Suprapubic skin (tissue), 4 donors: Measurements from ENCODE around the gene RSRC1. TPM values are rescaled to one million over a fixed set of nuclear protein-coding genes. Genes with fewer than 3 reads are reported as not detected.

ENCODE experiments used
- DNase-seq, 2 donors: peaks; one replicate each; pipeline ENCODE4 v3.0.0-alpha.2; 2019; ENCODE audit warnings: low spot score in 2 of 2
- H3K27ac ChIP-seq: fragments of 200-600 bp; sonication (generic); one replicate; pipeline ENCODE4 v1.5.1; 2019
- H3K27me3 ChIP-seq: fragments of 200-600 bp; sonication (generic); one replicate; pipeline ENCODE4 v1.5.1; 2019
- H3K36me3 ChIP-seq: fragments of 200-600 bp; sonication (generic); one replicate; pipeline ENCODE4 v1.5.1; 2019
- H3K4me1 ChIP-seq: fragments of 200-600 bp; sonication (generic); one replicate; pipeline ENCODE4 v1.5.1; 2019
- H3K4me3 ChIP-seq: fragments of 200-600 bp; sonication (generic); one replicate; pipeline ENCODE4 v1.5.1; 2019; ENCODE audit warnings: mild to moderate bottlenecking
- H3K9me3 ChIP-seq: fragments of 200-600 bp; sonication (generic); one replicate; pipeline ENCODE4 v1.5.1; 2019
- EP300 ChIP-seq: sonication (generic); formaldehyde crosslinking; IDR thresholded peaks from one replicate; pipeline ENCODE4 v1.6.1; 2017; ENCODE audit warnings: antibody characterized with exemption
- POLR2A ChIP-seq, 2 donors: fragments of 450-650 bp; IDR thresholded peaks; one replicate each; pipeline ENCODE4 v1.6.1; 2017; ENCODE audit warnings: antibody characterized with exemption in 2 of 2, mild to moderate bottlenecking in 2 of 2, moderate library complexity in 2 of 2
- POLR2AphosphoS5 ChIP-seq, 3 donors: sonication (generic); formaldehyde crosslinking; IDR thresholded peaks; one replicate each; pipeline ENCODE4 v1.6.1; 2017; ENCODE audit warnings: antibody characterized with exemption in 3 of 3
- WGBS: methylation state at CpG from one replicate; pipeline ENCODE4 v1.1.5; 2018; 5-methylcytosine and 5-hydroxymethylcytosine counted together
- total RNA-seq, 4 donors: library from RNA; depleted of rRNA; stranded (reverse); fragments of >200 nt; gene quantifications; one replicate each; pipeline ENCODE4 v1.1.0, GENCODE V29; 2016
- TF ChIP-seq, protein P1 (sequence below), 2 donors: fragments of 200-600 bp in 1 of 2; fragments of 450-650 bp in 1 of 2; sonication (generic) in 1 of 2; IDR thresholded peaks; one replicate each; pipeline ENCODE4 v1.5.1; 2016 to 2019; ENCODE audit warnings: antibody characterized with exemption in 2 of 2, mild to moderate bottlenecking in 1 of 2, moderate library complexity in 1 of 2

The RSRC1 gene
- total RNA-seq, 4 donors from 2014 or later: 20.4 to 33.2 (median 30.4) TPM

GRCh38 chr3:158452334-158452733 lies 342.4 kb downstream of the RSRC1 start:
- Histone ChIP-seq H3K27me3 (no peaks in the 10 kb centered on the region), H3K9me3 (no peaks in the 10 kb centered on the region), H3K4me1 (no peaks in the 10 kb centered on the region), H3K4me3 (no peak overlapping the region), H3K27ac (no peak overlapping the region), H3K36me3 (no peaks in the 10 kb centered on the region)
- TF ChIP-seq, protein P1, sequence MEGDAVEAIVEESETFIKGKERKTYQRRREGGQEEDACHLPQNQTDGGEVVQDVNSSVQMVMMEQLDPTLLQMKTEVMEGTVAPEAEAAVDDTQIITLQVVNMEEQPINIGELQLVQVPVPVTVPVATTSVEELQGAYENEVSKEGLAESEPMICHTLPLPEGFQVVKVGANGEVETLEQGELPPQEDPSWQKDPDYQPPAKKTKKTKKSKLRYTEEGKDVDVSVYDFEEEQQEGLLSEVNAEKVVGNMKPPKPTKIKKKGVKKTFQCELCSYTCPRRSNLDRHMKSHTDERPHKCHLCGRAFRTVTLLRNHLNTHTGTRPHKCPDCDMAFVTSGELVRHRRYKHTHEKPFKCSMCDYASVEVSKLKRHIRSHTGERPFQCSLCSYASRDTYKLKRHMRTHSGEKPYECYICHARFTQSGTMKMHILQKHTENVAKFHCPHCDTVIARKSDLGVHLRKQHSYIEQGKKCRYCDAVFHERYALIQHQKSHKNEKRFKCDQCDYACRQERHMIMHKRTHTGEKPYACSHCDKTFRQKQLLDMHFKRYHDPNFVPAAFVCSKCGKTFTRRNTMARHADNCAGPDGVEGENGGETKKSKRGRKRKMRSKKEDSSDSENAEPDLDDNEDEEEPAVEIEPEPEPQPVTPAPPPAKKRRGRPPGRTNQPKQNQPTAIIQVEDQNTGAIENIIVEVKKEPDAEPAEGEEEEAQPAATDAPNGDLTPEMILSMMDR (IDR thresholded peaks at IDR 0.05): no peak
- TF ChIP-seq POLR2A (IDR thresholded peaks at IDR 0.05): no peak
- no peak for TF ChIP-seq EP300
- TF ChIP-seq POLR2AphosphoS5 (IDR thresholded peaks at IDR 0.05): no peak
- no peak for DNase-seq

- Histone ChIP-seq H3K27ac (no peak overlapping the region), H3K9me3 (no peaks in the 10 kb centered on the region), H3K4me1 (no peaks in the 10 kb centered on the region), H3K4me3 (no peak overlapping the region), H3K36me3 (no peaks in the 10 kb centered on the region), H3K27me3 (no peaks in the 10 kb centered on the region)
- TF ChIP-seq, protein P1 (IDR thresholded peaks at IDR 0.05): no peak
- TF ChIP-seq POLR2A (IDR thresholded peaks at IDR 0.05): no peak
- no peak for TF ChIP-seq EP300
- no peak for TF ChIP-seq POLR2AphosphoS5 (IDR thresholded peaks at IDR 0.05)
- no peak for DNase-seq
- WGBS: 97% methylated on average over 2 of the region's 2 CpGs
These were observed 343.1 kb downstream of the RSRC1 start for GRCh38 chr3:158453004-158453403.

DNA sequence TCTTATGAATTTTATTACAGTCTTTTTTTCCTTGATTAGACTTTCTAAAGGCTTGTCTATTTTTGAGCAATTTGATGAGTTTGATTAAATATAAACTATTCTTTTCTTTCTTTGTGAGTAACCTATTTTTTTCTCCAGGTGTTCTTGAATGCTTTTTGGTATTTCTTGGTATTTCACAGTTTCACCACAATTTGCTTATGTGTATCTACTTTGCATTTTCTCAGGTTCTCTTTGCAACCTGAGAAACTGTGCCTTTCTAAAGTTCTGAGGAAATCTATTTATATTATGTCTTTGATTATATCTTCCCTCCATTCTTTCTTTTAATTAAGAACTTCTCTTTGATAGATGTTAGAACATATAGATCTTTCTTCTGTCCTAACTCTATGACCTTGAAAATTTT lies 344.0 kb downstream of the RSRC1 start:
- TF ChIP-seq POLR2AphosphoS5 (IDR thresholded peaks at IDR 0.05) (no peak), EP300 (no peak), POLR2A (IDR thresholded peaks at IDR 0.05) (no peak)
- TF ChIP-seq, protein P1 (IDR thresholded peaks at IDR 0.05): no peak
- Histone ChIP-seq H3K27me3 (no peaks in the 10 kb centered on the region), H3K4me3 (no peak overlapping the region), H3K27ac (no peak overlapping the region), H3K4me1 (no peaks in the 10 kb centered on the region), H3K36me3 (no peaks in the 10 kb centered on the region), H3K9me3 (no peaks in the 10 kb centered on the region)
- no peak for DNase-seq

DNA sequence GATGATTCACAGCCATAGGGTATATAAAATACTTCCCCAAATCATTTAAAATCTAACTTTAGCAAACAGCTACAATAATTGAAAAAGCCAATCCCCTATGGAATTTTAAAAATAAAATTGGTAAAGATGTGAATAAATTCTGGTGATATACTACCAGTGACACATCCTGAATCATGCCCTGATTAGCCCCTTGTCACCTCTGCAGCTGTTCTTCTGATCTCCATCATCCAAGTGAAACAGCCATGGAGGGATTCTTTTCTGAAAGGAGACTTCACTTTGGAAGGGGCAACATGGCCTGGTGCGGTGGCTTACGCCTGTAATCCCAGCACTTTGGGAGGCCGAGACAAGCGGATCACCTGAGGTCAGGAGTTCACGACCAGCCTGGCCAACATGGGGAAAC lies 345.5 kb downstream of the RSRC1 start:
- Histone ChIP-seq H3K4me3 (no peak overlapping the region), H3K36me3 (no peaks in the 10 kb centered on the region), H3K27me3 (no peaks in the 10 kb centered on the region), H3K4me1 (no peaks in the 10 kb centered on the region), H3K9me3 (no peaks in the 10 kb centered on the region), H3K27ac (no peak overlapping the region)
- no peak for DNase-seq
- 87% methylated on average over 5 of the region's 5 CpGs for WGBS
- TF ChIP-seq EP300 (no peak), POLR2AphosphoS5 (IDR thresholded peaks at IDR 0.05) (no peak), POLR2A (IDR thresholded peaks at IDR 0.05) (no peak)
- TF ChIP-seq, protein P1 (IDR thresholded peaks at IDR 0.05): no peak

- Histone ChIP-seq H3K9me3 (no peaks in the 10 kb centered on the region), H3K4me1 (no peaks in the 10 kb centered on the region), H3K27ac (no peak overlapping the region), H3K36me3 (no peaks in the 10 kb centered on the region), H3K4me3 (no peak overlapping the region), H3K27me3 (no peaks in the 10 kb centered on the region)
- TF ChIP-seq, protein P1 (IDR thresholded peaks at IDR 0.05): no peak
- TF ChIP-seq POLR2AphosphoS5 (IDR thresholded peaks at IDR 0.05): no peak
- TF ChIP-seq EP300: no peak
- TF ChIP-seq POLR2A (IDR thresholded peaks at IDR 0.05): no peak
- no peak for DNase-seq
- WGBS: 95% methylated on average over 3 of the region's 3 CpGs
These were observed 346.2 kb downstream of the RSRC1 start for GRCh38 chr3:158456114-158456513.
